Lung (tissue), 12 donors: ENCODE measurements around the gene WDR1. TPM values are rescaled to one million over a fixed set of nuclear protein-coding genes. Genes with fewer than 3 reads are reported as not detected.
A peak's percentile ranks its signal among the peaks of the same experiment; 100 is the strongest.

Experiments
- ATAC-seq: fragments of 200-7000 bp; cut with Tn5 transposase; one replicate; pipeline ENCODE4 v1.9.1; 2020; ENCODE audit warnings: moderate number of reproducible peaks; ENCODE audit not compliant: insufficient read depth, low FRiP score
- DNase-seq, 3 donors: peaks; one replicate each; pipeline ENCODE4 v3.0.0-alpha.2; 2013 to 2017
- H3K27ac ChIP-seq, 2 donors: one replicate each; pipeline ENCODE4 v1.5.1; 2013; ENCODE audit warnings: mild to moderate bottlenecking in 2 of 2, moderate library complexity in 2 of 2, control low read depth in 1 of 2, inconsistent platforms in 1 of 2, low read depth in 1 of 2, low read length in 1 of 2
- H3K27me3 ChIP-seq, 3 donors: one replicate each; pipeline ENCODE4 v1.5.1; 2013; ENCODE audit warnings: low read length in 2 of 3; ENCODE audit not compliant: control insufficient read depth in 3 of 3, insufficient read depth in 3 of 3
- H3K36me3 ChIP-seq, 4 donors: one replicate each; pipeline ENCODE4 v1.5.1; 2013; ENCODE audit warnings: low read length in 4 of 4, mild to moderate bottlenecking in 1 of 4, moderate library complexity in 1 of 4; ENCODE audit not compliant: control insufficient read depth in 4 of 4, insufficient read depth in 4 of 4
- H3K4me1 ChIP-seq, 5 donors: one replicate each; pipeline ENCODE4 v1.5.1; 2013; ENCODE audit warnings: low read length in 5 of 5, mild to moderate bottlenecking in 2 of 5, moderate library complexity in 1 of 5; ENCODE audit not compliant: control insufficient read depth in 5 of 5, insufficient read depth in 5 of 5
- H3K4me3 ChIP-seq: one replicate; pipeline ENCODE4 v1.5.1; 2013; ENCODE audit warnings: mild to moderate bottlenecking, control low read depth, moderate library complexity
- H3K9ac ChIP-seq, 2 donors: one replicate each; pipeline ENCODE4 v1.5.1; 2013; ENCODE audit warnings: low read length in 2 of 2, control low read depth in 1 of 2; ENCODE audit not compliant: insufficient read depth in 1 of 2
- H3K9me3 ChIP-seq, 4 donors: one replicate each; pipeline ENCODE4 v1.5.1; 2013; ENCODE audit warnings: low read length in 3 of 4, mild to moderate bottlenecking in 1 of 4, moderate library complexity in 1 of 4; ENCODE audit not compliant: control insufficient read depth in 4 of 4, insufficient read depth in 3 of 4
- WGBS, 2 donors: extraction: QIAGEN DNeasy Blood & Tissue Kit; methylation state at CpG; one replicate each; pipeline ENCODE4 v1.1.7; 2013; 5-methylcytosine and 5-hydroxymethylcytosine counted together
- polyA plus RNA-seq, 2 donors: library from polyadenylated mRNA; stranded (reverse); fragments of 200-250 nt; gene quantifications; one replicate each; pipeline ENCODE4 v1.2.1, GENCODE V29; 2013
- total RNA-seq, 2 donors: library from RNA; depleted of rRNA in 1 of 2; stranded (reverse); fragments of >200 nt in 1 of 2; gene quantifications; one replicate each; pipeline ENCODE4 v1.2.1, GENCODE V29; 2014 to 2021
- TF ChIP-seq, protein P1 (sequence below): IDR thresholded peaks from 2 replicates; pipeline ENCODE4 v1.5.1; 2012; ENCODE audit warnings: mild to moderate bottlenecking; ENCODE audit errors: control extremely low read depth, extremely low read depth
- donor health status: control.
- donor health status: control.
- donor health status: Bipolar disorder and iron deficiency.
- donor health status: healthy.
- donor health status: DM: yes; HTN: yes; CAD: no.

The WDR1 gene
- total and polyA plus RNA-seq, 4 donors = 72.0 to 325 (median 205) TPM

DNA sequence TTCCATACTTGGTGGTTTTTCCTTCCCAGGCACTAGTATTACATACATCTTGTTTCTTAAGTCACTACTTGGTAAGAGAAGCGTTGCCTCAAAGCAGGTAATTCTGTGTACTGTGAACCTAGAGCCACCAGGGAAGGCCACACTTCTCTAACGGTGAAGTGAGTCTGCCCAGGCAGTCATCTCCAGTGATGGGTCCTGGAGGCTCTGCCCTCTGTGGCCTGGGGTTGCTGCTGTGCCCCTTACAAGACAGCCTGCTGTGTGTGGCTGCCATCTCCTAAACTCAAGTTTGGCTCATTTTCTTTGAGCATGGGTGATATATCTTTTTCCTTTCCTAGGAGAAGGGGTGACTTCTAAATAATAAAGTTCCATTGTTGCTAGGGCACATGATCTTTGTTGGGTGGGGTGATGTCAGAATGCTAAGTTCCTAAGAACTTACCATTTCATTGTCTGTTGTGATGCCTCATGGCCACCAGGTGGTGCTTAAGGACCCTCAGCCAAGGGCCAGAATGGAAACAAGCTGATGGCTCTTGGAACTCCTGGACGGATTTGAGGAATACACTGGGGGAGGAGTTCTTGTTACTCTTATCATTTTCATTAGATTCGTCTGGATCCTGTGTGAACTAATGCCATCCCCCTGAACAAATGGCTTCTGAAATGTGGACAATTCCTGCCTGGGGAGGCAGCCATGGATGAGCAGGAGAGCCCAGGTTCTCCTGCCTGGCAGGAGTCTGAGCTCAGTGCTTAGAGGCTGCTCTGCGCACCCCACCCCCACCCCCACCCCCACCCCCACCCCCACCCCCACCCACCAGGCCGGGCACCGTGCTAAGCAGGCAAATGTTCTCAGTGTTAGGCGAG, 41.1 kb upstream of the WDR1 start:
- ATAC-seq = peak; percentile 87
- Histone ChIP-seq H3K27ac (no peak overlapping the region), H3K36me3 (no peaks in the 10 kb centered on the region), H3K9ac (no peak overlapping the region), H3K4me3 (no peak overlapping the region), H3K4me1 (peaks cover 0 to 6% (median 0%) of the 10 kb centered on the region in 5 donors), H3K9me3 (peaks cover 0 to 2% (median 0%) of the 10 kb centered on the region in 4 donors), H3K27me3 (no peaks in the 10 kb centered on the region)
- 35 to 41% methylated on average over 8 of the region's 8 CpGs for WGBS, 2 donors
- peak; percentile 72 to 89 (median 85) for DNase-seq
- TF ChIP-seq, protein P1, sequence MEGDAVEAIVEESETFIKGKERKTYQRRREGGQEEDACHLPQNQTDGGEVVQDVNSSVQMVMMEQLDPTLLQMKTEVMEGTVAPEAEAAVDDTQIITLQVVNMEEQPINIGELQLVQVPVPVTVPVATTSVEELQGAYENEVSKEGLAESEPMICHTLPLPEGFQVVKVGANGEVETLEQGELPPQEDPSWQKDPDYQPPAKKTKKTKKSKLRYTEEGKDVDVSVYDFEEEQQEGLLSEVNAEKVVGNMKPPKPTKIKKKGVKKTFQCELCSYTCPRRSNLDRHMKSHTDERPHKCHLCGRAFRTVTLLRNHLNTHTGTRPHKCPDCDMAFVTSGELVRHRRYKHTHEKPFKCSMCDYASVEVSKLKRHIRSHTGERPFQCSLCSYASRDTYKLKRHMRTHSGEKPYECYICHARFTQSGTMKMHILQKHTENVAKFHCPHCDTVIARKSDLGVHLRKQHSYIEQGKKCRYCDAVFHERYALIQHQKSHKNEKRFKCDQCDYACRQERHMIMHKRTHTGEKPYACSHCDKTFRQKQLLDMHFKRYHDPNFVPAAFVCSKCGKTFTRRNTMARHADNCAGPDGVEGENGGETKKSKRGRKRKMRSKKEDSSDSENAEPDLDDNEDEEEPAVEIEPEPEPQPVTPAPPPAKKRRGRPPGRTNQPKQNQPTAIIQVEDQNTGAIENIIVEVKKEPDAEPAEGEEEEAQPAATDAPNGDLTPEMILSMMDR = peak; percentile 57

DNA sequence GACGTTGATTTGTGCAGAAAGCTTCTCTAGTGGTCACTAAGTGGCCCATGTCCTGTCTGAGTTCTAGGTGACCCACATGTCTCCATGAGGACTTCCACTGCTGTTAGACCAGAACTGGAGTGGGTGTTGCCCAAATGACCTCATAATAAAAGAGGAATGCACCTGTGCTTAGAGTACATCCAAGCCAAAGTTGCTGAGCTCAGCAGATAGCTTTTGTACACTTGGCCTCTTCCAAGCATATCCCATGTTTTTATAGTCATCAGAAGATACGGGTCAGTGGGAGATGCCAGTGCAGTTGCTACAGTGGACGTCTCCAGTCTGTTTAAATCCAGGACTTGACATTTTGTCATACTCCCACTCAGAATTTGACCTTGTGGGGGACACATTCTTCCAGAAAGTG, 37.6 kb upstream of the WDR1 start:
- H3K4me3 ChIP-seq = no peak overlapping the region
- no peaks in the 10 kb centered on the region for H3K27me3 ChIP-seq
- peaks cover 0 to 6% (median 0%) of the 10 kb centered on the region in 5 donors for H3K4me1 ChIP-seq
- H3K9ac ChIP-seq = no peak overlapping the region
- no peaks in the 10 kb centered on the region for H3K36me3 ChIP-seq
- H3K27ac ChIP-seq = no peak overlapping the region
- DNase-seq = no peak
- peaks cover 0 to 2% (median 0%) of the 10 kb centered on the region in 4 donors for H3K9me3 ChIP-seq
- TF ChIP-seq, protein P1 = no peak
- 88 to 93% methylated on average over 3 of the region's 3 CpGs for WGBS, 2 donors
- ATAC-seq = no peak

GRCh38 chr4:10153161-10153560, 36.6 kb upstream of the WDR1 start:
- Histone ChIP-seq H3K4me1 (no peaks in the 10 kb centered on the region), H3K9ac (no peak overlapping the region), H3K27me3 (no peaks in the 10 kb centered on the region), H3K27ac (no peak overlapping the region), H3K9me3 (peaks cover 0 to 4% (median 0%) of the 10 kb centered on the region in 4 donors), H3K36me3 (no peaks in the 10 kb centered on the region), H3K4me3 (no peak overlapping the region)
- no peak for ATAC-seq
- TF ChIP-seq, protein P1 = no peak
- no peak for DNase-seq
- WGBS, 2 donors = 86 to 90% methylated on average over 1 of the region's 1 CpG
